SKM-1 treated with dmso at 0.1 percent for 144 hours (cell line): ENCODE results near the gene RAB1B.
"Not testable (repeated sequence)": the region's sequence is repeated elsewhere in the genome, so short reads cannot be mapped to it uniquely, and the experiment has no call there.

Experiments
- DNase-seq: peaks from one replicate; lab custom pipeline; 2025; ENCODE audit not compliant: unreplicated experiment; lab: John Stamatoyannopoulos, UW

The RAB1B gene

GRCh38 chr11:66239511-66239910, 28.9 kb upstream of the RAB1B start:
- DNase-seq = no peak

- DNase-seq = peak; percentile 42
Observed at GRCh38 chr11:66239998-66240780, 28.2 kb upstream of the RAB1B start.

GRCh38 chr11:66240781-66241136, 27.7 kb upstream of the RAB1B start:
- no peak for DNase-seq

GRCh38 chr11:66242095-66242765, 26.2 kb upstream of the RAB1B start:
- DNase-seq = no peak

- DNase-seq = no peak
Observed at GRCh38 chr11:66243782-66244535, 24.5 kb upstream of the RAB1B start.

GRCh38 chr11:66247295-66247694, 21.1 kb upstream of the RAB1B start:
- DNase-seq = no peak

- no peak for DNase-seq
Observed at GRCh38 chr11:66247801-66248200, 20.6 kb upstream of the RAB1B start.

GRCh38 chr11:66248903-66249302, 19.5 kb upstream of the RAB1B start:
- no peak for DNase-seq

- no peak for DNase-seq
Observed at GRCh38 chr11:66251809-66252208, 16.6 kb upstream of the RAB1B start.

- DNase-seq = not testable (repeated sequence)
Observed at GRCh38 chr11:66253081-66253480, 15.4 kb upstream of the RAB1B start.

- DNase-seq = no peak
Observed at GRCh38 chr11:66258473-66258893, 10.0 kb upstream of the RAB1B start.

GRCh38 chr11:66259225-66259624, 9.2 kb upstream of the RAB1B start:
- no peak for DNase-seq

- no peak for DNase-seq
Observed at GRCh38 chr11:66259956-66260355, 8.5 kb upstream of the RAB1B start.

- no peak for DNase-seq
Observed at GRCh38 chr11:66261578-66261977, 6.9 kb upstream of the RAB1B start.

- no peak for DNase-seq
Observed at GRCh38 chr11:66262191-66262590, 6.2 kb upstream of the RAB1B start.

- no peak for DNase-seq
Observed at GRCh38 chr11:66262696-66263095, 5.7 kb upstream of the RAB1B start.

GRCh38 chr11:66263231-66263630, 5.2 kb upstream of the RAB1B start:
- no peak for DNase-seq

- DNase-seq = no peak
Observed at GRCh38 chr11:66263785-66264184, 4.7 kb upstream of the RAB1B start.

- no peak for DNase-seq
Observed at GRCh38 chr11:66264383-66264782, 4.1 kb upstream of the RAB1B start.

GRCh38 chr11:66264914-66265313, 3.5 kb upstream of the RAB1B start:
- DNase-seq = no peak

- DNase-seq = no peak
Observed at GRCh38 chr11:66265531-66266377, 2.7 kb upstream of the RAB1B start.
